Left lung (tissue), 14 donors: ENCODE data around the gene SCG2. TPM values are rescaled to one million over a fixed set of nuclear protein-coding genes. Genes with fewer than 3 reads are reported as not detected.

Experiments used
- ATAC-seq: fragments of 200-7000 bp; cut with Tn5 transposase; one replicate; pipeline ENCODE4 v1.9.1; 2020; ENCODE audit warnings: moderate library complexity
- DNase-seq, 4 donors: peaks; one replicate each; pipeline ENCODE4 v3.0.0-alpha.2; 2013 to 2020
- H3K27ac ChIP-seq, 2 donors: fragments of 200-600 bp; sonication (generic) in 1 of 2; one replicate each; pipeline versions ENCODE4 v1.5.0 to v1.8.0; 2020 to 2021
- H3K27me3 ChIP-seq, 2 donors: fragments of 200-600 bp; sonication (generic) in 1 of 2; one replicate each; pipeline versions ENCODE4 v1.5.0 to v1.8.0; 2020 to 2021
- H3K36me3 ChIP-seq, 2 donors: fragments of 200-600 bp; sonication (generic) in 1 of 2; one replicate each; pipeline versions ENCODE4 v1.5.0 to v1.8.0; 2020 to 2021
- H3K4me1 ChIP-seq, 2 donors: fragments of 200-600 bp; one replicate each; pipeline ENCODE4 v1.8.0; 2021
- H3K4me3 ChIP-seq, 2 donors: fragments of 200-600 bp; sonication (generic) in 1 of 2; one replicate each; pipeline versions ENCODE4 v1.5.0 to v1.8.0; 2020 to 2021; ENCODE audit warnings: mild to moderate bottlenecking in 1 of 2
- H3K9me3 ChIP-seq, 2 donors: fragments of 200-600 bp; sonication (generic) in 1 of 2; one replicate each; pipeline versions ENCODE4 v1.5.0 to v1.8.0; 2020 to 2021
- intact Hi-C, 2 donors: fragments of 100-400 bp; cut with DNase I; formaldehyde crosslinking; loops; one replicate each; pipeline versions ENCODE4 v1.11.2 to v1.14.2; 2022
- long read RNA-seq, 12 donors: library from polyadenylated mRNA in 2 of 12; unstranded in 2 of 12; transcript quantifications; one replicate each; pipeline ENCODE4 v2.0.0 and lab custom pipeline, GENCODE V29; 2019 to 2026
- polyA plus RNA-seq, 6 donors: library from polyadenylated mRNA; unstranded; fragments of 120-200 nt; gene quantifications; one replicate each; pipeline ENCODE4 v1.2.1, GENCODE V29; 2013; ENCODE audit not compliant: insufficient read length in 6 of 6
- total RNA-seq, 2 donors: library from RNA; stranded (reverse); fragmentation: NEBNext Ultra II Directional; extraction: Animal tissue kit (Norgen Biotek cat#: 25700); gene quantifications; one replicate each; pipeline ENCODE4 v1.2.1, GENCODE V29; 2021
- TF ChIP-seq, protein P1 (sequence below), 2 donors: fragments of 200-600 bp; sonication (generic) in 1 of 2; IDR thresholded peaks; one replicate each; pipeline versions ENCODE4 v1.5.0 to v1.8.0; 2021; ENCODE audit warnings: antibody characterized with exemption in 2 of 2
- donor health status: DM: no; HTN: yes; CAD: no.
- donor health status: DM: no; HTN: no; CAD: no.

The SCG2 gene, protein sequence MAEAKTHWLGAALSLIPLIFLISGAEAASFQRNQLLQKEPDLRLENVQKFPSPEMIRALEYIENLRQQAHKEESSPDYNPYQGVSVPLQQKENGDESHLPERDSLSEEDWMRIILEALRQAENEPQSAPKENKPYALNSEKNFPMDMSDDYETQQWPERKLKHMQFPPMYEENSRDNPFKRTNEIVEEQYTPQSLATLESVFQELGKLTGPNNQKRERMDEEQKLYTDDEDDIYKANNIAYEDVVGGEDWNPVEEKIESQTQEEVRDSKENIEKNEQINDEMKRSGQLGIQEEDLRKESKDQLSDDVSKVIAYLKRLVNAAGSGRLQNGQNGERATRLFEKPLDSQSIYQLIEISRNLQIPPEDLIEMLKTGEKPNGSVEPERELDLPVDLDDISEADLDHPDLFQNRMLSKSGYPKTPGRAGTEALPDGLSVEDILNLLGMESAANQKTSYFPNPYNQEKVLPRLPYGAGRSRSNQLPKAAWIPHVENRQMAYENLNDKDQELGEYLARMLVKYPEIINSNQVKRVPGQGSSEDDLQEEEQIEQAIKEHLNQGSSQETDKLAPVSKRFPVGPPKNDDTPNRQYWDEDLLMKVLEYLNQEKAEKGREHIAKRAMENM
- total RNA-seq (1 to 10 TPM in 1 of 2 donors, under 1 TPM in 1; 0.71 to 3.8 TPM), polyA plus RNA-seq (1 to 10 TPM; 1.4 to 2.1 (median 1.9) TPM)
- long read RNA-seq, donor 1, partial matches to known transcripts = 0 of 2 reads
- long read RNA-seq, donor 1, other reads (novel, unspliced or antisense) = 0 of 2 reads
- long read RNA-seq, donor 2 = 0 reads
- long read RNA-seq, donor 3, partial matches to known transcripts = 0 of 1 reads
- long read RNA-seq, donor 3, other reads (novel, unspliced or antisense) = 0 of 1 reads
- long read RNA-seq, donor 4, partial matches to known transcripts = 0 of 2 reads
- long read RNA-seq, donor 4, other reads (novel, unspliced or antisense) = 0 of 2 reads
- long read RNA-seq, donor 5 = 0 reads
- long read RNA-seq, donor 6 = 0 reads
- long read RNA-seq, donor 7 = 0 reads
- long read RNA-seq, donor 8 = 0 reads
- long read RNA-seq, donor 9 = 0 reads
- long read RNA-seq, donor 10, partial matches to known transcripts = 0 of 1 reads
- long read RNA-seq, donor 10, other reads (novel, unspliced or antisense) = 0 of 1 reads
- long read RNA-seq, donor 11, transcript SCG2-201 (2 exons, 2,576 nt) = major isoform, 65 of 65 reads
- long read RNA-seq, donor 11, partial matches to known transcripts = 0 of 65 reads
- long read RNA-seq, donor 11, other reads (novel, unspliced or antisense) = 0 of 65 reads
- long read RNA-seq, donor 12, partial matches to known transcripts = 0 of 1 reads
- long read RNA-seq, donor 12, other reads (novel, unspliced or antisense) = 0 of 1 reads

DNA sequence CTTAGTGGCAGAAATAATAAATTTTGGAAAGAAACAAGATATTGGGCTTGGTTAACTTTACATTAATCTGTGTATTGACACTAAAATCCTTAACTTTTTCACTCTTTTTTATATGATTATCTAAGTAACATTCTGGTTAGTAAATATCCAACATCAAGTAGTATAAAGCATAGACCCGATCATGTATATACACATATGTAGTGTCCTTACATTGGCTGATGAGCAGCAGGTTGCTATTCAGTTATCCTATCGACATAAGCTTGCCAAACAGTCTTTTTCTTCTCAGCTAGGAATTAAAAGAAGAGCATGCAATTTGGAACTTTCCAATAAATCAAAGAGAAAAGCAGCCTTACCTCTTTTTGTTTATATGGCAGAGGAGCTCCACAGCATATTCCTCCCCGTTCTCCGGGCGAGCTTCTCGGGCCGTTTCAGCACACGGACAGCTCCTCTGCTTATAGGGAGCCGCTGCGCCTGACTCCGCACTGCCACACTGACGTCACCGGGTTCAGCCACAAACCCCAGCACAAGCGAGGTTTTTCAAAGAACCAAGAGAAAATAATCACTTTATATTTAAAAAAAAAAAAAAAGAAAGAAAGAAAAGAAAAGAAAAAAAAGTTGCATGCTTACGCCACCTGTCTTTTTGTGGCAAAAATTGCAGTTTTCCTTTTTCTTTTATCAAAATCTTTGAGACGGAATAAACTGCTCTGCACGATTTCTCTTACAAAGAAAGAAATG lies at the start of gene SCG2:
SCG2 (minus strand) TSS at position 430 of the 735 bp plus-strand sequence. CDS start 3,079 bp downstream, outside the sequence.
- peak; percentile 61 to 87 (median 84) for DNase-seq
- H3K36me3 ChIP-seq = no peaks in the 10 kb centered on the region
- TF ChIP-seq, protein P1, sequence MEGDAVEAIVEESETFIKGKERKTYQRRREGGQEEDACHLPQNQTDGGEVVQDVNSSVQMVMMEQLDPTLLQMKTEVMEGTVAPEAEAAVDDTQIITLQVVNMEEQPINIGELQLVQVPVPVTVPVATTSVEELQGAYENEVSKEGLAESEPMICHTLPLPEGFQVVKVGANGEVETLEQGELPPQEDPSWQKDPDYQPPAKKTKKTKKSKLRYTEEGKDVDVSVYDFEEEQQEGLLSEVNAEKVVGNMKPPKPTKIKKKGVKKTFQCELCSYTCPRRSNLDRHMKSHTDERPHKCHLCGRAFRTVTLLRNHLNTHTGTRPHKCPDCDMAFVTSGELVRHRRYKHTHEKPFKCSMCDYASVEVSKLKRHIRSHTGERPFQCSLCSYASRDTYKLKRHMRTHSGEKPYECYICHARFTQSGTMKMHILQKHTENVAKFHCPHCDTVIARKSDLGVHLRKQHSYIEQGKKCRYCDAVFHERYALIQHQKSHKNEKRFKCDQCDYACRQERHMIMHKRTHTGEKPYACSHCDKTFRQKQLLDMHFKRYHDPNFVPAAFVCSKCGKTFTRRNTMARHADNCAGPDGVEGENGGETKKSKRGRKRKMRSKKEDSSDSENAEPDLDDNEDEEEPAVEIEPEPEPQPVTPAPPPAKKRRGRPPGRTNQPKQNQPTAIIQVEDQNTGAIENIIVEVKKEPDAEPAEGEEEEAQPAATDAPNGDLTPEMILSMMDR (IDR thresholded peaks at IDR 0.05) = peak in 1 of 2 donors; percentile 10
- H3K4me3 ChIP-seq = no peak within 1 kb of the TSS
- no peaks in the 10 kb centered on the region for H3K9me3 ChIP-seq
- H3K4me1 ChIP-seq = peaks cover 0 to 5% of the 10 kb centered on the region in 2 donors
- intact Hi-C loops = no loop called here
- H3K27me3 ChIP-seq = peaks cover 0 to 8% of the 10 kb centered on the region in 2 donors
- H3K27ac ChIP-seq = no peak within 1 kb of the TSS
- peak; percentile 98 for ATAC-seq

DNA sequence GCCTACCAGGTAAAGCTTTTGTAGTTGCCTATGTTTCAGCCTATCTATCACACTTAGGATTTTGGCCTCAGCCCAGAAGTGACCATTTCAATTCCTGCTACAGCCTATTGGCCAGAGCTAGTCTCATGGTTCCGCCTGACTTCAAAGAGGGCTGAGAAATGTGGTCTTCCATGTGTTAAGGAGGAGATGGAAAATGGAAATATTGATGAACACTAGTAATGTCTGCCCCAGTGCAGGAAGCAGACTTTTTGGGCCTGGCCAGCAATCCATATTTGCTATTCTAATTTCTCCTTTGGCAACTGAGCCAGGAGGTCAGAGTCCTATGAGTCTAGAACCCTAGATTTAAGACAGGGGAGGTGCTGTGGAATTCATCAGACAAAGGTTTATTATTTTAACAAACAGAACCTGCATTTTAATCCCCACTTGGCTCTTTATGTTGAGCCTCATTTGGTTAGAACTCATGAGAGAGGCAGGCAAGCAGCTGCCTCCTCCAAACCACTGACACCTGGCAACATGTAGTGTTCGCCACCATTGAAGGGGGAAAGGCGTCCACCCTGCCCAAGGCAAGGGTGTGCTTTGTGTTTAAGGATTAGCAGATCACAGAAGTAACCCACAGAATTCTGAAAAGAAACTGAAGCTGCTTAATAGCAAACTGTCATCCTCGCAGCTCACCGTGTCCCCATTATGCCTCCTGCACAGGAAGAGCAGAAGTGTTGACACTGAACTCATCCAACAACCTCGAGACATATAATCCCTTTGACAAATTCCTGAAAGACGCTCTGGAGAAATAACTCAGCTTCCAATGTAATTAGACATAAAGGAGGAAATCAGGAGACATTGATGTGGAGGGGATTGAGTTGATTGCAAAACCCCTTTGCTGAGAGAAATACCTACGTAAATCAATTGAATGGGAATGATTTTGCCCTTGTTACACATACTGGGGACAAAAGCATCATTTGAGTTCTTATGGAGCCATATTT lies 47.7 kb upstream of the SCG2 start:
- ATAC-seq (no peak), DNase-seq (no peak)
- H3K4me3 ChIP-seq = no peak overlapping the region
- no peaks in the 10 kb centered on the region for H3K27me3 ChIP-seq
- no peaks in the 10 kb centered on the region for H3K9me3 ChIP-seq
- H3K4me1 ChIP-seq = no peaks in the 10 kb centered on the region
- H3K36me3 ChIP-seq = no peaks in the 10 kb centered on the region
- TF ChIP-seq, protein P1 (IDR thresholded peaks at IDR 0.05) = no peak
- intact Hi-C loops = no loop called here
- no peak overlapping the region for H3K27ac ChIP-seq

DNA sequence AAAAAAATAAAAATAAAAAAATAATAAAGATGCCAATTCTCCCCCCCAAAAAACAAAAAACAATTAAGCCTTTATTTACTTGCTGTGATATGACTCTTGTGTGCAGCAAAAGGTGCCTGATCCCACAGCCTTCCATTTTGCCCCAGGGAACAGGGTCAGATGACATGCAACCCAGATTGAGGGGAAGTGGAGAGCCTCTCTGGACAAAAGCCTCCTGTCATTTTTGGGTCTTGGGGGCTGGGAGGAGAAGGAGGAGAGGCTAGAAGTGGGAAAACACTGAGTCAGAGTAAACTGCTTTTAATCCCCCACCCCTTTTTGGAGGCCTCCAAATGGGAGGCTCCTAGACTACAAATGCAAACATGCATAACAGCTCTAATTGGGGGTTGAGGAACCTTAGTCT lies 46.6 kb upstream of the SCG2 start:
- Histone ChIP-seq H3K4me3 (no peak overlapping the region), H3K27ac (no peak overlapping the region), H3K4me1 (no peaks in the 10 kb centered on the region), H3K9me3 (no peaks in the 10 kb centered on the region), H3K36me3 (no peaks in the 10 kb centered on the region), H3K27me3 (no peaks in the 10 kb centered on the region)
- TF ChIP-seq, protein P1 (IDR thresholded peaks at IDR 0.05) = no peak
- ATAC-seq (no peak), DNase-seq (no peak)
- intact Hi-C loops = no loop called here
